Lung (tissue), 12 donors: ENCODE data around the gene SPHK1. TPM values are rescaled to one million over a fixed set of nuclear protein-coding genes. Genes with fewer than 3 reads are reported as not detected.

Experiments
- ATAC-seq: fragments of 200-7000 bp; cut with Tn5 transposase; one replicate; pipeline ENCODE4 v1.9.1; 2020; ENCODE audit warnings: moderate number of reproducible peaks; ENCODE audit not compliant: insufficient read depth, low FRiP score
- DNase-seq, 3 donors: peaks; one replicate each; pipeline ENCODE4 v3.0.0-alpha.2; 2013 to 2017
- H3K27ac ChIP-seq, 2 donors: one replicate each; pipeline ENCODE4 v1.5.1; 2013; ENCODE audit warnings: mild to moderate bottlenecking in 2 of 2, moderate library complexity in 2 of 2, control low read depth in 1 of 2, inconsistent platforms in 1 of 2, low read depth in 1 of 2, low read length in 1 of 2
- H3K27me3 ChIP-seq, 3 donors: one replicate each; pipeline ENCODE4 v1.5.1; 2013; ENCODE audit warnings: low read length in 2 of 3; ENCODE audit not compliant: control insufficient read depth in 3 of 3, insufficient read depth in 3 of 3
- H3K36me3 ChIP-seq, 4 donors: one replicate each; pipeline ENCODE4 v1.5.1; 2013; ENCODE audit warnings: low read length in 4 of 4, mild to moderate bottlenecking in 1 of 4, moderate library complexity in 1 of 4; ENCODE audit not compliant: control insufficient read depth in 4 of 4, insufficient read depth in 4 of 4
- H3K4me1 ChIP-seq, 5 donors: one replicate each; pipeline ENCODE4 v1.5.1; 2013; ENCODE audit warnings: low read length in 5 of 5, mild to moderate bottlenecking in 2 of 5, moderate library complexity in 1 of 5; ENCODE audit not compliant: control insufficient read depth in 5 of 5, insufficient read depth in 5 of 5
- H3K4me3 ChIP-seq: one replicate; pipeline ENCODE4 v1.5.1; 2013; ENCODE audit warnings: mild to moderate bottlenecking, control low read depth, moderate library complexity
- H3K9ac ChIP-seq, 2 donors: one replicate each; pipeline ENCODE4 v1.5.1; 2013; ENCODE audit warnings: low read length in 2 of 2, control low read depth in 1 of 2; ENCODE audit not compliant: insufficient read depth in 1 of 2
- H3K9me3 ChIP-seq, 4 donors: one replicate each; pipeline ENCODE4 v1.5.1; 2013; ENCODE audit warnings: low read length in 3 of 4, mild to moderate bottlenecking in 1 of 4, moderate library complexity in 1 of 4; ENCODE audit not compliant: control insufficient read depth in 4 of 4, insufficient read depth in 3 of 4
- WGBS, 2 donors: extraction: QIAGEN DNeasy Blood & Tissue Kit; methylation state at CpG; one replicate each; pipeline ENCODE4 v1.1.7; 2013; 5-methylcytosine and 5-hydroxymethylcytosine counted together
- polyA plus RNA-seq, 2 donors: library from polyadenylated mRNA; stranded (reverse); fragments of 200-250 nt; gene quantifications; one replicate each; pipeline ENCODE4 v1.2.1, GENCODE V29; 2013
- total RNA-seq, 2 donors: library from RNA; depleted of rRNA in 1 of 2; stranded (reverse); fragments of >200 nt in 1 of 2; gene quantifications; one replicate each; pipeline ENCODE4 v1.2.1, GENCODE V29; 2014 to 2021
- TF ChIP-seq, protein P1 (sequence below): IDR thresholded peaks from 2 replicates; pipeline ENCODE4 v1.5.1; 2012; ENCODE audit warnings: mild to moderate bottlenecking; ENCODE audit errors: control extremely low read depth, extremely low read depth
- donor health status: control.
- donor health status: control.
- donor health status: Bipolar disorder and iron deficiency.
- donor health status: healthy.
- donor health status: DM: yes; HTN: yes; CAD: no.

Gene SPHK1
- total and polyA plus RNA-seq, 4 donors = 11.0 to 82.4 (median 15.6) TPM

DNA sequence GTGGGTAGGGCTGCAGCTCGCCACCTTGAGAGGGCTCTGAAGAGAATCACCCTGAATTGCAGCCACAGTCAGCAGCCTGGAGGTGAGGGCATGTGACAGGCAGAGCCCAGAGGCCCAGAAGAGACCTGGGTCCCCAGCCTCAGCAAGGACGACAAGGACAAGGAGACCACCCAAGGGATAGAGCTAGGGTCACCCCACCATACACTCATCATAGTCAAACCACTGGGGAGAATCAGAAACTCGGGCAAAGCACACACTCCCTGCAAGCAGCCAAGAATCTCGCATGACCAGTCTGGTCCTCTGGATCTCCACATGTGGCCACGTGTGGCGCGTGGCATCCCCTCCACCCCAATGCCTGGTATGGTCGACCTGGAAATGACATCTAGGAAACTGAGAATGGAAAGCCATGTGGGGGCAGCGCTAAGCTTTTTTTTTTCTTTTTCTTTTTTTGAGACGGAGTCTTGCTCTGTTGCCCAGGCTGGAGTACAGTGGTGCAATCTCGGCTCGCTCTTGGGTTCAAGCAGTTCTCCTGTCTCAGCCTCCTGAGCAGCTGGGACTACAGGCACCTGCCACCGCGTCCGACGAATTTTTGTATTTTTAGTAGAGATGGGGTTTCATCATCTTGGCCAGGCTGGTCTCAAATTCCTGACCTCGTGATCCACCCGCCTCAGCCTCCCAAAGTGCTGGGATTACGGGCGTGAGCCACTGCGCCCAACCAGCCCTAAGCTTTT is 4.6 kb upstream of the SPHK1 start:
- ATAC-seq (no peak), DNase-seq (no peak)
- peaks cover 0 to 23% (median 1%) of the 10 kb centered on the region in 5 donors for H3K4me1 ChIP-seq
- H3K36me3 ChIP-seq = no peaks in the 10 kb centered on the region
- H3K9me3 ChIP-seq = no peaks in the 10 kb centered on the region
- no peak overlapping the region for H3K4me3 ChIP-seq
- no peak overlapping the region for H3K27ac ChIP-seq
- TF ChIP-seq, protein P1, sequence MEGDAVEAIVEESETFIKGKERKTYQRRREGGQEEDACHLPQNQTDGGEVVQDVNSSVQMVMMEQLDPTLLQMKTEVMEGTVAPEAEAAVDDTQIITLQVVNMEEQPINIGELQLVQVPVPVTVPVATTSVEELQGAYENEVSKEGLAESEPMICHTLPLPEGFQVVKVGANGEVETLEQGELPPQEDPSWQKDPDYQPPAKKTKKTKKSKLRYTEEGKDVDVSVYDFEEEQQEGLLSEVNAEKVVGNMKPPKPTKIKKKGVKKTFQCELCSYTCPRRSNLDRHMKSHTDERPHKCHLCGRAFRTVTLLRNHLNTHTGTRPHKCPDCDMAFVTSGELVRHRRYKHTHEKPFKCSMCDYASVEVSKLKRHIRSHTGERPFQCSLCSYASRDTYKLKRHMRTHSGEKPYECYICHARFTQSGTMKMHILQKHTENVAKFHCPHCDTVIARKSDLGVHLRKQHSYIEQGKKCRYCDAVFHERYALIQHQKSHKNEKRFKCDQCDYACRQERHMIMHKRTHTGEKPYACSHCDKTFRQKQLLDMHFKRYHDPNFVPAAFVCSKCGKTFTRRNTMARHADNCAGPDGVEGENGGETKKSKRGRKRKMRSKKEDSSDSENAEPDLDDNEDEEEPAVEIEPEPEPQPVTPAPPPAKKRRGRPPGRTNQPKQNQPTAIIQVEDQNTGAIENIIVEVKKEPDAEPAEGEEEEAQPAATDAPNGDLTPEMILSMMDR = no peak
- WGBS, 2 donors = 90 to 93% methylated on average over 21 of the region's 21 CpGs
- no peak overlapping the region for H3K9ac ChIP-seq
- no peaks in the 10 kb centered on the region for H3K27me3 ChIP-seq

DNA sequence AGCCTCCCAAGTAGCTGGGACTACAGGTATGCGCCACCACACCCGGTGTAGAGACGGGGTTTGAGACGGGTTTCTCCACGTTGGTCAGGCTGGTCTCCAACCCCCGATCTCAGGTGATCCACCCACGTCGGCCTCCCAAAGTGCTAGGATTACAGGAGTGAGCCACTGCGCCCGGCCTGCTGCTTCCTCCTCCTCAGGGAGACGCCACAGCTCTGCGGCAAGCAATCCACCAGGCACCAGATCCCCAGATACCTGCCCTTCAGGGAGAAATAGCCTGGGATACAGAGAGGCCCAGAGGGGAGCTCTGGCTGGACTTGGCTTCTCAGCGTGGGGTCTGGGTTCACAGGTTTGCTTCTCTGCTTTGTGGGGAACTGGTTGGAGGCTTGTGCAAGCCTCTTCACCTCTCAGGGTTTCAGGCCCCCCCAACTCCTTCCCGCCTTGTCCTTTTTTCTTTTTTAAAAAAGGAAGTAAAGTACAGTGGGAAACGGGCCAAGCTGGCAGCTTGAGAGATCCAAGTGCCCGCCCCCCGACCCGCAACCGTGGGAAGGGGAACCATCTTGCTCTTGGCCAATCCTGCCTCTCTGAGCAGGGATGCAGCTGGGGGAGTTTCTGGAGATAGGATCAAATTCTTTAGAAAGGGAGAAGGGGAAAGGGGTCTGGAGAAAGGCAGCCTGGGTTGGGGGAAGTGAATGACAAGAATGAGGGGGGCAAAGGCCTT is 2.6 kb upstream of the SPHK1 start:
- H3K36me3 ChIP-seq = no peaks in the 10 kb centered on the region
- H3K9me3 ChIP-seq = no peaks in the 10 kb centered on the region
- peak; percentile 60 to 72 (median 67) for DNase-seq
- peaks cover 0 to 38% (median 5%) of the 10 kb centered on the region in 5 donors for H3K4me1 ChIP-seq
- H3K9ac ChIP-seq = no peak overlapping the region
- ATAC-seq = no peak
- no peak overlapping the region for H3K4me3 ChIP-seq
- peaks cover 0 to 6% (median 4%) of the 10 kb centered on the region in 3 donors for H3K27me3 ChIP-seq
- TF ChIP-seq, protein P1 = no peak
- 40 to 54% methylated on average over 19 of the region's 19 CpGs for WGBS, 2 donors
- H3K27ac ChIP-seq = no peak overlapping the region

DNA sequence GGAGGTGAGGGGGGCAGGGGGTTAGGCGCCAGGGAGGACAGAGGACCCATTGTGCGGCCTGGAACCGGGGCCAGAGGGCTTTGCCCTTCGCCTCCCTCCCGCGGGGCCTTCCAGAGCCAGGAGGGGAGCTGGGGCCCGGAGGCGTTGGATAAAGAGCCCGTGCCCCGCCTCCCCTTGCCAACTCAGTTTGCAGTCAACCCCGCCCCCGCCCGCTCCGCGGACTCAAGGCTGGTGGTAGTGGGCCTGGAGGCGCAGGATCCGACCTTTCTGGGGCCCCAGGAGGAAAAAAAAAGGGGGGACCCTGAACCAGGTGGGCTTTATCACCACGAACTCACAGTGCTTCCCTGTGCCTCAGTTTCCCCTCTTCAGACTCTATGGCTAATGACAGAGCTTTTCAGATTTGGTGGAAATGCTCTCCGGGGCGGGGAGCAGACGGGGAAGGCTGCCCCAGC is 2.0 kb upstream of the SPHK1 start:
- no peaks in the 10 kb centered on the region for H3K9me3 ChIP-seq
- H3K27me3 ChIP-seq = peaks cover 0 to 6% (median 4%) of the 10 kb centered on the region in 3 donors
- H3K27ac ChIP-seq = peak overlapping the region; percentile 29 to 62
- no peak overlapping the region for H3K4me3 ChIP-seq
- TF ChIP-seq, protein P1 = no peak
- WGBS, 2 donors = 3 to 10% methylated on average over 21 of the region's 21 CpGs
- no peaks in the 10 kb centered on the region for H3K36me3 ChIP-seq
- ATAC-seq (no peak), DNase-seq (peak; percentile 53 to 66 (median 64))
- H3K4me1 ChIP-seq = peaks cover 0 to 37% (median 5%) of the 10 kb centered on the region in 5 donors
- no peak overlapping the region for H3K9ac ChIP-seq
